HCT116 (cell line): ENCODE measurements around the gene ALB. TPM values are rescaled to one million over a fixed set of nuclear protein-coding genes. Genes with fewer than 3 reads are reported as not detected.

Experiments
- ATAC-seq: fragments of 200-7000 bp; cut with Tn5 transposase; 2 replicates; pipeline ENCODE4 v1.9.1; 2020; ENCODE audit warnings: mild to moderate bottlenecking, moderate library complexity
- BruUV-seq: library from RNA; stranded (reverse); fragments of 400-500 nt; replicated peaks from 2 replicates; lab custom pipeline; 2021; lab: Mats Ljungman, UMichigan
- CTCF ChIA-PET: fragments of 300-600 bp; sonication (Branson Sonifier 250); formaldehyde crosslinking; loops from one replicate; lab custom pipeline; 2021; ENCODE audit warnings: antibody characterized with exemption; lab: Charles Lee
- POLR2A ChIA-PET: fragments of 300-600, 350-600 bp; sonication (Branson Sonifier 250); formaldehyde crosslinking; loops from one replicate; lab custom pipeline; 2021; ENCODE audit warnings: antibody characterized with exemption; lab: Charles Lee
- RAD21 ChIA-PET, 2 experiments: fragments of 300-600 bp; sonication (Branson Sonifier 250); formaldehyde crosslinking; loops; one replicate each; lab custom pipeline; 2023; ENCODE audit warnings: low total read pairs in 2 of 2; ENCODE audit not compliant: uncharacterized antibody in 2 of 2, unreplicated experiment in 2 of 2, low non-redundant PET in 1 of 2; lab: Charles Lee
- DNase-seq: peaks from one replicate; pipeline ENCODE4 v3.0.0-alpha.2; 2010; ENCODE audit warnings: low read depth, low spot score
- H2AFZ ChIP-seq: fragments of 200-600 bp; shearing (Covaris generic), sonication (generic); 2 replicates; pipeline ENCODE4 v1.6.1; 2017; ENCODE audit warnings: low read depth, mixed run types, mixed read lengths, antibody characterized with exemption, low read length; ENCODE audit not compliant: poor library complexity, severe bottlenecking
- H3K27ac ChIP-seq: 2 replicates; pipeline ENCODE4 v1.5.1; 2012; ENCODE audit warnings: low read depth, low read length
- H3K27me3 ChIP-seq: fragments of 200-600 bp; sonication (generic); 2 replicates; pipeline ENCODE4 v1.6.1; 2016; ENCODE audit warnings: mixed run types, low read length, mixed read lengths; ENCODE audit not compliant: insufficient read depth
- H3K36me3 ChIP-seq, 2 experiments: fragments of 200-500 bp in 1 of 2; fragments of 200-600 bp in 1 of 2; sonication (Bioruptor generic) in 1 of 2; sonication (generic) in 1 of 2; 2 replicates each; pipeline versions ENCODE4 v1.5.1 to v1.6.1; 2014 to 2016; ENCODE audit warnings: low read length in 2 of 2, inconsistent platforms in 1 of 2, mixed read lengths in 1 of 2, mixed run types in 1 of 2; ENCODE audit not compliant: insufficient read depth in 2 of 2, control insufficient read depth in 1 of 2
- H3K4me1 ChIP-seq, 2 experiments: fragments of 200-600 bp in 1 of 2; sonication (generic) in 1 of 2; 2 replicates each; pipeline versions ENCODE4 v1.5.1 to v1.6.1; 2012 to 2017; ENCODE audit warnings: low read length in 2 of 2, inconsistent platforms in 1 of 2, mild to moderate bottlenecking in 1 of 2, mixed read lengths in 1 of 2, mixed run types in 1 of 2, moderate library complexity in 1 of 2; ENCODE audit not compliant: insufficient read depth in 2 of 2, control insufficient read depth in 1 of 2
- H3K4me2 ChIP-seq: fragments of 200-600 bp; sonication (generic); 2 replicates; pipeline ENCODE4 v1.6.1; 2017; ENCODE audit warnings: mixed run types, low read length, mixed read lengths
- H3K4me3 ChIP-seq, 2 experiments: fragments of 200-600 bp in 1 of 2; sonication (generic) in 1 of 2; replicated peaks in 1 of 2; 2 replicates each; pipeline ENCODE4 v1.5.1; 2011 to 2016; ENCODE audit warnings: low read length in 2 of 2, control low read depth in 1 of 2, low read depth in 1 of 2, mild to moderate bottlenecking in 1 of 2, mixed read lengths in 1 of 2, mixed run types in 1 of 2
- H3K79me2 ChIP-seq: fragments of 200-600 bp; sonication (generic); 2 replicates; pipeline ENCODE4 v1.6.1; 2017; ENCODE audit warnings: mild to moderate bottlenecking, mixed run types, low read length, moderate library complexity, mixed read lengths; ENCODE audit not compliant: insufficient read depth
- H3K9ac ChIP-seq: fragments of 200-600 bp; sonication (generic); 2 replicates; pipeline ENCODE4 v1.6.1; 2016; ENCODE audit warnings: low read length, mixed read lengths
- H3K9me2 ChIP-seq: fragments of 200-600 bp; sonication (generic), shearing (Covaris generic); 2 replicates; pipeline ENCODE4 v1.6.1; 2017; ENCODE audit warnings: mixed run types, mild to moderate bottlenecking, moderate library complexity; ENCODE audit not compliant: insufficient read depth
- H3K9me3 ChIP-seq, 2 experiments: fragments of 200-500 bp in 1 of 2; fragments of 200-600 bp in 1 of 2; sonication (Bioruptor generic) in 1 of 2; sonication (generic) in 1 of 2; 2 replicates each; pipeline ENCODE4 v1.6.1; 2014 to 2017; ENCODE audit warnings: low read length in 2 of 2, mixed read lengths in 2 of 2, inconsistent platforms in 1 of 2, low read depth in 1 of 2, mild to moderate bottlenecking in 1 of 2, mixed run types in 1 of 2, moderate library complexity in 1 of 2; ENCODE audit not compliant: control insufficient read depth in 1 of 2, insufficient read depth in 1 of 2
- H4K20me1 ChIP-seq: fragments of 200-600 bp; sonication (generic), shearing (Covaris generic); 2 replicates; pipeline ENCODE4 v1.6.1; 2017; ENCODE audit warnings: mixed run types, mild to moderate bottlenecking, moderate library complexity; ENCODE audit not compliant: insufficient read depth
- CEBPB ChIP-seq: IDR thresholded peaks from 2 replicates; pipeline ENCODE4 v1.6.1; 2012; ENCODE audit warnings: low read depth
- EGR1 ChIP-seq: IDR thresholded peaks from 2 replicates; pipeline ENCODE4 v1.6.1; 2012; ENCODE audit warnings: low read depth
- ELF1 ChIP-seq: IDR thresholded peaks from 2 replicates; pipeline ENCODE4 v1.6.1; 2012; ENCODE audit warnings: low read depth, borderline replicate concordance
- EZH2 ChIP-seq: fragments of 200-600 bp; sonication (generic); IDR thresholded peaks from 2 replicates; pipeline ENCODE4 v1.6.1; 2017; ENCODE audit warnings: antibody characterized with exemption, mixed run types
- EZH2phosphoT487 ChIP-seq: fragments of 200-600 bp; IDR thresholded peaks from 2 replicates; pipeline ENCODE4 v1.6.1; 2018; ENCODE audit warnings: antibody characterized with exemption, borderline replicate concordance
- FOSL1 ChIP-seq: IDR thresholded peaks from 2 replicates; pipeline ENCODE4 v1.6.1; 2012; ENCODE audit warnings: low read depth
- JUND ChIP-seq: IDR thresholded peaks from 2 replicates; pipeline ENCODE4 v1.6.1; 2012
- POLR2A ChIP-seq: IDR thresholded peaks from 2 replicates; pipeline ENCODE4 v1.7.0; 2011; ENCODE audit warnings: borderline replicate concordance; ENCODE audit not compliant: insufficient read depth, insufficient read length; ENCODE audit errors: extremely low read depth
- POLR2AphosphoS5 ChIP-seq: IDR thresholded peaks from 2 replicates; pipeline ENCODE4 v1.6.1; 2011; ENCODE audit warnings: mild to moderate bottlenecking, low read depth, low read length, moderate library complexity
- RAD21 ChIP-seq: IDR thresholded peaks from 2 replicates; pipeline ENCODE4 v1.6.1; 2012; ENCODE audit warnings: low read depth, mild to moderate bottlenecking
- SIN3A ChIP-seq: IDR thresholded peaks from 2 replicates; pipeline ENCODE4 v1.6.1; 2012; ENCODE audit warnings: low read depth
- SP1 ChIP-seq: IDR thresholded peaks from 2 replicates; pipeline ENCODE4 v1.6.1; 2012; ENCODE audit warnings: low read depth
- SRF ChIP-seq: IDR thresholded peaks from 2 replicates; pipeline ENCODE4 v1.6.1; 2012; ENCODE audit warnings: low read depth
- TCF7L2 ChIP-seq: IDR thresholded peaks from 2 replicates; pipeline ENCODE4 v1.7.0; 2011; ENCODE audit warnings: borderline replicate concordance, inconsistent platforms; ENCODE audit not compliant: insufficient read depth, insufficient read length; ENCODE audit errors: extremely low read depth
- YY1 ChIP-seq: IDR thresholded peaks from 2 replicates; pipeline ENCODE4 v1.6.1; 2011; ENCODE audit warnings: low read length, low read depth, moderate library complexity, mild to moderate bottlenecking; ENCODE audit not compliant: insufficient replicate concordance; ENCODE audit errors: extremely low read depth
- ZFX ChIP-seq: fragments of 450-650 bp; IDR thresholded peaks from 2 replicates; pipeline ENCODE4 v1.6.1; 2017
- intact Hi-C: fragments of 100-400 bp; cut with micrococcal nuclease; formaldehyde crosslinking; loops from 2 replicates; pipeline ENCODE4 v1.10.0; 2022
- total RNA-seq: library from RNA; stranded (reverse); gene quantifications from one replicate; pipeline ENCODE4 v1.2.1, GENCODE V29; 2021; ENCODE audit not compliant: unreplicated experiment
- TF ChIP-seq, protein P1 (sequence below): IDR thresholded peaks from 2 replicates; pipeline ENCODE4 v1.6.1; 2012
- TF ChIP-seq, protein P2 (sequence below): IDR thresholded peaks from 2 replicates; pipeline ENCODE4 v1.6.1; 2012; ENCODE audit warnings: low read depth
- TF ChIP-seq, protein P3 (sequence below), 3 experiments: fragments of 200-600 bp in 1 of 3; sonication (generic) in 1 of 3; IDR thresholded peaks in 2 of 3; conservative IDR thresholded peaks in 1 of 3; 2 replicates each; pipeline ENCODE4 v1.5.1; 2012 to 2017; ENCODE audit warnings: low read depth in 2 of 3, low read length in 2 of 3, antibody characterized with exemption in 1 of 3, borderline replicate concordance in 1 of 3, control low read depth in 1 of 3, mild to moderate bottlenecking in 1 of 3, mixed read lengths in 1 of 3, mixed run types in 1 of 3, moderate library complexity in 1 of 3; ENCODE audit not compliant: insufficient read depth in 1 of 3
- TF ChIP-seq, protein P4 (sequence below): IDR thresholded peaks from 2 replicates; pipeline ENCODE4 v1.6.1; 2011; ENCODE audit warnings: mild to moderate bottlenecking, low read length, moderate library complexity; ENCODE audit not compliant: insufficient replicate concordance; ENCODE audit errors: extremely low read depth

The ALB gene
- total RNA-seq, 1 experiment from 2014 or later, result 26.7 TPM

DNA sequence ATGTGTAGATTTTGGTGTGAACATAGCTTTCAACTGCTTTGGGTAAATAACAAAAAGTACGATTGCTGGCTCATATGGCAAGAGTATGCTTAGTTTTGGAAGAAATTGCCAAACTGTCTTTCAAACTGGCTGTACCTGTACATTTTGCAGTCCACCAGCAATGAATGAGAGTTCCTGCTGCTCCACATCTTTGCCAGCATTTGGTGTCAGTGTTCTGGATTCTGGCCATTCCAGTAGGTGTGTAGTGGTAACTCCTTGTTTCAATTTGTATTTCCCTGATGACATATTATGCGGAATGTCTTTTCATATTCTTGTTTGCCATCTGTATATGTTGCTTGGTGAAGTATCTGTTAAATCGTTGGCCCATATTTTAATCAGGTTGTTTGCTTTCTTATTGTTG is 20.6 kb upstream of the ALB start:
- Histone ChIP-seq H4K20me1 (no peaks in the 10 kb centered on the region), H2AFZ (no peak overlapping the region), H3K9me3 (no peaks in the 10 kb centered on the region), H3K4me1 (no peaks in the 10 kb centered on the region), H3K36me3 (no peaks in the 10 kb centered on the region), H3K9ac (no peak overlapping the region), H3K27me3 (no peaks in the 10 kb centered on the region), H3K4me2 (no peak overlapping the region), H3K4me3 (no peak overlapping the region)
- CTCF ChIA-PET, result no interaction called here
- TF ChIP-seq, protein P1, sequence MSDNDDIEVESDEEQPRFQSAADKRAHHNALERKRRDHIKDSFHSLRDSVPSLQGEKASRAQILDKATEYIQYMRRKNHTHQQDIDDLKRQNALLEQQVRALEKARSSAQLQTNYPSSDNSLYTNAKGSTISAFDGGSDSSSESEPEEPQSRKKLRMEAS, result no peak
- TF ChIP-seq ZFX, result no peak
- TF ChIP-seq FOSL1, result no peak
- TF ChIP-seq, protein P2, sequence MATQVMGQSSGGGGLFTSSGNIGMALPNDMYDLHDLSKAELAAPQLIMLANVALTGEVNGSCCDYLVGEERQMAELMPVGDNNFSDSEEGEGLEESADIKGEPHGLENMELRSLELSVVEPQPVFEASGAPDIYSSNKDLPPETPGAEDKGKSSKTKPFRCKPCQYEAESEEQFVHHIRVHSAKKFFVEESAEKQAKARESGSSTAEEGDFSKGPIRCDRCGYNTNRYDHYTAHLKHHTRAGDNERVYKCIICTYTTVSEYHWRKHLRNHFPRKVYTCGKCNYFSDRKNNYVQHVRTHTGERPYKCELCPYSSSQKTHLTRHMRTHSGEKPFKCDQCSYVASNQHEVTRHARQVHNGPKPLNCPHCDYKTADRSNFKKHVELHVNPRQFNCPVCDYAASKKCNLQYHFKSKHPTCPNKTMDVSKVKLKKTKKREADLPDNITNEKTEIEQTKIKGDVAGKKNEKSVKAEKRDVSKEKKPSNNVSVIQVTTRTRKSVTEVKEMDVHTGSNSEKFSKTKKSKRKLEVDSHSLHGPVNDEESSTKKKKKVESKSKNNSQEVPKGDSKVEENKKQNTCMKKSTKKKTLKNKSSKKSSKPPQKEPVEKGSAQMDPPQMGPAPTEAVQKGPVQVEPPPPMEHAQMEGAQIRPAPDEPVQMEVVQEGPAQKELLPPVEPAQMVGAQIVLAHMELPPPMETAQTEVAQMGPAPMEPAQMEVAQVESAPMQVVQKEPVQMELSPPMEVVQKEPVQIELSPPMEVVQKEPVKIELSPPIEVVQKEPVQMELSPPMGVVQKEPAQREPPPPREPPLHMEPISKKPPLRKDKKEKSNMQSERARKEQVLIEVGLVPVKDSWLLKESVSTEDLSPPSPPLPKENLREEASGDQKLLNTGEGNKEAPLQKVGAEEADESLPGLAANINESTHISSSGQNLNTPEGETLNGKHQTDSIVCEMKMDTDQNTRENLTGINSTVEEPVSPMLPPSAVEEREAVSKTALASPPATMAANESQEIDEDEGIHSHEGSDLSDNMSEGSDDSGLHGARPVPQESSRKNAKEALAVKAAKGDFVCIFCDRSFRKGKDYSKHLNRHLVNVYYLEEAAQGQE, result no peak
- TF ChIP-seq ELF1, result no peak
- TF ChIP-seq EGR1, result no peak
- no peak for TF ChIP-seq TCF7L2
- TF ChIP-seq, protein P3, sequence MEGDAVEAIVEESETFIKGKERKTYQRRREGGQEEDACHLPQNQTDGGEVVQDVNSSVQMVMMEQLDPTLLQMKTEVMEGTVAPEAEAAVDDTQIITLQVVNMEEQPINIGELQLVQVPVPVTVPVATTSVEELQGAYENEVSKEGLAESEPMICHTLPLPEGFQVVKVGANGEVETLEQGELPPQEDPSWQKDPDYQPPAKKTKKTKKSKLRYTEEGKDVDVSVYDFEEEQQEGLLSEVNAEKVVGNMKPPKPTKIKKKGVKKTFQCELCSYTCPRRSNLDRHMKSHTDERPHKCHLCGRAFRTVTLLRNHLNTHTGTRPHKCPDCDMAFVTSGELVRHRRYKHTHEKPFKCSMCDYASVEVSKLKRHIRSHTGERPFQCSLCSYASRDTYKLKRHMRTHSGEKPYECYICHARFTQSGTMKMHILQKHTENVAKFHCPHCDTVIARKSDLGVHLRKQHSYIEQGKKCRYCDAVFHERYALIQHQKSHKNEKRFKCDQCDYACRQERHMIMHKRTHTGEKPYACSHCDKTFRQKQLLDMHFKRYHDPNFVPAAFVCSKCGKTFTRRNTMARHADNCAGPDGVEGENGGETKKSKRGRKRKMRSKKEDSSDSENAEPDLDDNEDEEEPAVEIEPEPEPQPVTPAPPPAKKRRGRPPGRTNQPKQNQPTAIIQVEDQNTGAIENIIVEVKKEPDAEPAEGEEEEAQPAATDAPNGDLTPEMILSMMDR (IDR thresholded peaks at IDR 0.05 in 2 of 3, conservative IDR thresholded peaks at IDR 0.05 in 1 of 3; ENCODE audit: borderline replicate concordance in 1 of 3, insufficient read depth in 1 of 3, low read depth in 2 of 3, low read length in 2 of 3), result no peak
- no peak for TF ChIP-seq CEBPB
- TF ChIP-seq EZH2phosphoT487, result no peak
- no peak for TF ChIP-seq JUND
- no peak for TF ChIP-seq POLR2A
- no peak for TF ChIP-seq SRF
- TF ChIP-seq POLR2AphosphoS5, result no peak
- no peak for TF ChIP-seq SP1
- TF ChIP-seq EZH2, result no peak
- TF ChIP-seq SIN3A, result no peak
- TF ChIP-seq, protein P4, sequence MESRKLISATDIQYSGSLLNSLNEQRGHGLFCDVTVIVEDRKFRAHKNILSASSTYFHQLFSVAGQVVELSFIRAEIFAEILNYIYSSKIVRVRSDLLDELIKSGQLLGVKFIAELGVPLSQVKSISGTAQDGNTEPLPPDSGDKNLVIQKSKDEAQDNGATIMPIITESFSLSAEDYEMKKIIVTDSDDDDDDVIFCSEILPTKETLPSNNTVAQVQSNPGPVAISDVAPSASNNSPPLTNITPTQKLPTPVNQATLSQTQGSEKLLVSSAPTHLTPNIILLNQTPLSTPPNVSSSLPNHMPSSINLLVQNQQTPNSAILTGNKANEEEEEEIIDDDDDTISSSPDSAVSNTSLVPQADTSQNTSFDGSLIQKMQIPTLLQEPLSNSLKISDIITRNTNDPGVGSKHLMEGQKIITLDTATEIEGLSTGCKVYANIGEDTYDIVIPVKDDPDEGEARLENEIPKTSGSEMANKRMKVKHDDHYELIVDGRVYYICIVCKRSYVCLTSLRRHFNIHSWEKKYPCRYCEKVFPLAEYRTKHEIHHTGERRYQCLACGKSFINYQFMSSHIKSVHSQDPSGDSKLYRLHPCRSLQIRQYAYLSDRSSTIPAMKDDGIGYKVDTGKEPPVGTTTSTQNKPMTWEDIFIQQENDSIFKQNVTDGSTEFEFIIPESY, result no peak
- TF ChIP-seq RAD21, result no peak
- TF ChIP-seq YY1, result no peak
- TF ChIP-seq, all 23 proteins: peak for 0
- POLR2A ChIA-PET, result no interaction called here
- ATAC-seq, result no peak
- BruUV-seq, result no TSS peak
- intact Hi-C loops, result no loop called here
- Histone ChIP-seq H3K27ac (no peak overlapping the region), H3K9me2 (no peaks in the 10 kb centered on the region), H3K79me2 (no peaks in the 10 kb centered on the region)
- DNase-seq, result no peak
- RAD21 ChIA-PET, result no interaction called here
